Embryonic facial prominence (tissue), 1 donor: ENCODE results near the gene ATRN.
"Not testable (repeated sequence)": the region's sequence is repeated elsewhere in the genome, so short reads cannot be mapped to it uniquely, and the experiment has no call there.

Source experiments
- DNase-seq: peaks from one replicate; pipeline ENCODE4 v3.0.0-alpha.2; 2016; ENCODE audit errors: extremely low spot score

Gene ATRN

GRCh38 chr20:3470627-3471396 is at the start of gene ATRN:
Gene ATRN, plus strand, starts transcription at chr20:3471018. Its CDS starts 90 bp downstream, at chr20:3471108.
- peak; percentile 55 for DNase-seq

- no peak for DNase-seq
These were observed 48.8 kb upstream of the ATRN start for GRCh38 chr20:3421985-3422384.

GRCh38 chr20:3423126-3423525 is 47.7 kb upstream of the ATRN start:
- DNase-seq: no peak

- DNase-seq: not testable (repeated sequence)
These were observed 44.1 kb upstream of the ATRN start for GRCh38 chr20:3426766-3427165.

- DNase-seq: no peak
These were observed 40.3 kb upstream of the ATRN start for GRCh38 chr20:3430376-3431069.

- DNase-seq: no peak
These were observed 39.7 kb upstream of the ATRN start for GRCh38 chr20:3431109-3431508.

GRCh38 chr20:3432844-3433243 is 38.0 kb upstream of the ATRN start:
- no peak for DNase-seq

- no peak for DNase-seq
These were observed 37.1 kb upstream of the ATRN start for GRCh38 chr20:3433744-3434143.

GRCh38 chr20:3434232-3434631 is 36.6 kb upstream of the ATRN start:
- no peak for DNase-seq

GRCh38 chr20:3436864-3437574 is 33.8 kb upstream of the ATRN start:
- no peak for DNase-seq

GRCh38 chr20:3446779-3447178 is 24.0 kb upstream of the ATRN start:
- DNase-seq: no peak

GRCh38 chr20:3447321-3447720 is 23.5 kb upstream of the ATRN start:
- DNase-seq: no peak

- no peak for DNase-seq
These were observed 21.5 kb upstream of the ATRN start for GRCh38 chr20:3449319-3449718.

GRCh38 chr20:3452136-3452535 is 18.7 kb upstream of the ATRN start:
- no peak for DNase-seq

GRCh38 chr20:3452690-3453089 is 18.1 kb upstream of the ATRN start:
- no peak for DNase-seq

GRCh38 chr20:3454831-3455230 is 16.0 kb upstream of the ATRN start:
- no peak for DNase-seq

GRCh38 chr20:3456648-3457047 is 14.2 kb upstream of the ATRN start:
- DNase-seq: no peak

- no peak for DNase-seq
These were observed 10.9 kb upstream of the ATRN start for GRCh38 chr20:3459881-3460307.

- DNase-seq: peak; percentile 72
These were observed 9.5 kb upstream of the ATRN start for GRCh38 chr20:3461211-3461771.

GRCh38 chr20:3461911-3462677 is 8.7 kb upstream of the ATRN start:
- DNase-seq: no peak

GRCh38 chr20:3464166-3464565 is 6.7 kb upstream of the ATRN start:
- no peak for DNase-seq

- DNase-seq: no peak
These were observed 5.5 kb upstream of the ATRN start for GRCh38 chr20:3465301-3465700.
